Kidney (tissue), 14 donors: ENCODE data around the gene MIA. TPM values are rescaled to one million over a fixed set of nuclear protein-coding genes. Genes with fewer than 3 reads are reported as not detected.
A peak's percentile ranks its signal among the peaks of the same experiment; 100 is the strongest.

Source experiments
- DNase-seq, 5 donors: peaks; one replicate each; pipeline ENCODE4 v3.0.0-alpha.2; 2013 to 2020
- FAIRE-seq: peaks from 2 replicates; lab custom pipeline; 2012; peaks lifted over from hg19 to GRCh38; lab: Jason Lieb, UNC
- H3K27ac ChIP-seq, 2 donors: one replicate each; pipeline ENCODE4 v1.7.0; 2013; ENCODE audit warnings: low read depth in 2 of 2, low read length in 2 of 2, inconsistent platforms in 1 of 2
- H3K27me3 ChIP-seq: one replicate; pipeline ENCODE4 v1.7.1; 2013; ENCODE audit warnings: low read length, inconsistent platforms; ENCODE audit not compliant: control insufficient read depth, insufficient read depth
- H3K36me3 ChIP-seq, 3 donors: one replicate each; pipeline versions ENCODE4 v1.7.0 to v1.7.1; 2013; ENCODE audit warnings: low read length in 3 of 3, control low read depth in 1 of 3, inconsistent platforms in 1 of 3; ENCODE audit not compliant: insufficient read depth in 3 of 3, control insufficient read depth in 2 of 3
- H3K4me1 ChIP-seq, 3 donors: one replicate each; pipeline versions ENCODE4 v1.7.0 to v1.7.1; 2013; ENCODE audit warnings: low read length in 3 of 3, inconsistent platforms in 1 of 3, low read depth in 1 of 3; ENCODE audit not compliant: control insufficient read depth in 2 of 3, insufficient read depth in 2 of 3
- H3K4me3 ChIP-seq, 3 donors: one replicate each; pipeline versions ENCODE4 v1.7.0 to v1.8.1; 2013; ENCODE audit warnings: low read length in 3 of 3, control low read depth in 1 of 3, inconsistent platforms in 1 of 3
- H3K9ac ChIP-seq, 3 donors: one replicate each; pipeline versions ENCODE4 v1.7.0 to v1.7.1; 2013; ENCODE audit warnings: low read length in 3 of 3, control low read depth in 1 of 3, inconsistent platforms in 1 of 3
- H3K9me3 ChIP-seq, 3 donors: one replicate each; pipeline versions ENCODE4 v1.7.0 to v1.7.1; 2013; ENCODE audit warnings: low read length in 3 of 3, control low read depth in 1 of 3, inconsistent platforms in 1 of 3; ENCODE audit not compliant: control insufficient read depth in 2 of 3, insufficient read depth in 1 of 3
- intact Hi-C: fragments of 100-400 bp; cut with DNase I; formaldehyde crosslinking; loops from one replicate; pipeline ENCODE4 v1.11.1; 2022
- polyA plus RNA-seq: library from polyadenylated mRNA; stranded (reverse); fragments of 350-450 nt; fragmentation: Illumina TruSeq; extraction: RNeasy Lipid Tissue Mini Kit (QIAGEN cat#74804); gene quantifications from one replicate; pipeline ENCODE4 v1.2.3, GENCODE V29; 2014; ENCODE audit warnings: low read depth, low replicate concordance; ENCODE audit not compliant: insufficient read depth
- total RNA-seq: library from RNA; stranded (reverse); fragmentation: NEBNext Ultra II Directional; extraction: Animal tissue kit (Norgen Biotek cat#: 25700); gene quantifications from one replicate; pipeline ENCODE4 v1.2.1, GENCODE V29; 2021
- TF ChIP-seq, protein P1 (sequence below): IDR thresholded peaks from 3 replicates; pipeline ENCODE4 v1.5.1; 2012; ENCODE audit warnings: mild to moderate bottlenecking, moderate library complexity, borderline replicate concordance; ENCODE audit not compliant: insufficient read depth; ENCODE audit errors: extremely low read depth
- donor health status: control.
- donor health status: control.
- donor health status: control.
- donor health status: control.
- donor health status: control.
- donor health status: DM: yes; HTN: yes; CAD: no.
- donor health status: Normal renal cell carcinoma (clear cell type).

The MIA gene
- total and polyA plus RNA-seq, 2 donors from 2014 or later = 6.5 TPM; not detected in 1

GRCh38 chr19:40807147-40808020, 32.1 kb downstream of the MIA start:
- FAIRE-seq (no peak), DNase-seq (no peak)
- peaks cover 0 to 57% (median 26%) of the 10 kb centered on the region in 3 donors for H3K4me1 ChIP-seq
- no peak overlapping the region for H3K9ac ChIP-seq
- no peaks in the 10 kb centered on the region for H3K9me3 ChIP-seq
- H3K4me3 ChIP-seq = no peak overlapping the region
- intact Hi-C loops = loop anchor here (10.0 kb wide), 1 partner anchor 143 kb away; no protein-coding TSS in a partner anchor
- no peaks in the 10 kb centered on the region for H3K27me3 ChIP-seq
- H3K36me3 ChIP-seq = peaks cover 0 to 14% (median 5%) of the 10 kb centered on the region in 3 donors
- peak overlapping the region in 1 of 2 donors; percentile 41 for H3K27ac ChIP-seq
- TF ChIP-seq, protein P1, sequence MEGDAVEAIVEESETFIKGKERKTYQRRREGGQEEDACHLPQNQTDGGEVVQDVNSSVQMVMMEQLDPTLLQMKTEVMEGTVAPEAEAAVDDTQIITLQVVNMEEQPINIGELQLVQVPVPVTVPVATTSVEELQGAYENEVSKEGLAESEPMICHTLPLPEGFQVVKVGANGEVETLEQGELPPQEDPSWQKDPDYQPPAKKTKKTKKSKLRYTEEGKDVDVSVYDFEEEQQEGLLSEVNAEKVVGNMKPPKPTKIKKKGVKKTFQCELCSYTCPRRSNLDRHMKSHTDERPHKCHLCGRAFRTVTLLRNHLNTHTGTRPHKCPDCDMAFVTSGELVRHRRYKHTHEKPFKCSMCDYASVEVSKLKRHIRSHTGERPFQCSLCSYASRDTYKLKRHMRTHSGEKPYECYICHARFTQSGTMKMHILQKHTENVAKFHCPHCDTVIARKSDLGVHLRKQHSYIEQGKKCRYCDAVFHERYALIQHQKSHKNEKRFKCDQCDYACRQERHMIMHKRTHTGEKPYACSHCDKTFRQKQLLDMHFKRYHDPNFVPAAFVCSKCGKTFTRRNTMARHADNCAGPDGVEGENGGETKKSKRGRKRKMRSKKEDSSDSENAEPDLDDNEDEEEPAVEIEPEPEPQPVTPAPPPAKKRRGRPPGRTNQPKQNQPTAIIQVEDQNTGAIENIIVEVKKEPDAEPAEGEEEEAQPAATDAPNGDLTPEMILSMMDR = peak; percentile 18

GRCh38 chr19:40808021-40808325, 32.7 kb downstream of the MIA start:
- no peak overlapping the region for H3K4me3 ChIP-seq
- TF ChIP-seq, protein P1 = no peak
- H3K4me1 ChIP-seq = peaks cover 0 to 53% (median 20%) of the 10 kb centered on the region in 3 donors
- intact Hi-C loops = loop anchor here (10.0 kb wide), 1 partner anchor 143 kb away; no protein-coding TSS in a partner anchor
- peak in 1 of 5 donors; percentile 69 for DNase-seq
- no peak overlapping the region for H3K9ac ChIP-seq
- no peaks in the 10 kb centered on the region for H3K9me3 ChIP-seq
- peaks cover 0 to 14% (median 5%) of the 10 kb centered on the region in 3 donors for H3K36me3 ChIP-seq
- no peak overlapping the region for H3K27ac ChIP-seq
- no peaks in the 10 kb centered on the region for H3K27me3 ChIP-seq
- FAIRE-seq = no peak

GRCh38 chr19:40808497-40808896, 33.2 kb downstream of the MIA start:
- H3K9me3 ChIP-seq = no peaks in the 10 kb centered on the region
- TF ChIP-seq, protein P1 = no peak
- H3K36me3 ChIP-seq = peaks cover 0 to 14% (median 5%) of the 10 kb centered on the region in 3 donors
- H3K9ac ChIP-seq = no peak overlapping the region
- intact Hi-C loops = loop anchor here (10.0 kb wide), 1 partner anchor 144 kb away; no protein-coding TSS in a partner anchor
- DNase-seq = peak in 1 of 5 donors; percentile 48
- no peak for FAIRE-seq
- H3K27ac ChIP-seq = no peak overlapping the region
- peaks cover 0 to 51% (median 14%) of the 10 kb centered on the region in 3 donors for H3K4me1 ChIP-seq
- H3K4me3 ChIP-seq = no peak overlapping the region
- H3K27me3 ChIP-seq = no peaks in the 10 kb centered on the region
